ENCODE results near the gene COX10. TPM values are rescaled to one million over a fixed set of nuclear protein-coding genes. Genes with fewer than 3 reads are reported as not detected.

COX10 gene
- polyA plus RNA-seq, 3 donors from 2014 or later: 15.5 to 18.6 (median 16.8) TPM

DNA sequence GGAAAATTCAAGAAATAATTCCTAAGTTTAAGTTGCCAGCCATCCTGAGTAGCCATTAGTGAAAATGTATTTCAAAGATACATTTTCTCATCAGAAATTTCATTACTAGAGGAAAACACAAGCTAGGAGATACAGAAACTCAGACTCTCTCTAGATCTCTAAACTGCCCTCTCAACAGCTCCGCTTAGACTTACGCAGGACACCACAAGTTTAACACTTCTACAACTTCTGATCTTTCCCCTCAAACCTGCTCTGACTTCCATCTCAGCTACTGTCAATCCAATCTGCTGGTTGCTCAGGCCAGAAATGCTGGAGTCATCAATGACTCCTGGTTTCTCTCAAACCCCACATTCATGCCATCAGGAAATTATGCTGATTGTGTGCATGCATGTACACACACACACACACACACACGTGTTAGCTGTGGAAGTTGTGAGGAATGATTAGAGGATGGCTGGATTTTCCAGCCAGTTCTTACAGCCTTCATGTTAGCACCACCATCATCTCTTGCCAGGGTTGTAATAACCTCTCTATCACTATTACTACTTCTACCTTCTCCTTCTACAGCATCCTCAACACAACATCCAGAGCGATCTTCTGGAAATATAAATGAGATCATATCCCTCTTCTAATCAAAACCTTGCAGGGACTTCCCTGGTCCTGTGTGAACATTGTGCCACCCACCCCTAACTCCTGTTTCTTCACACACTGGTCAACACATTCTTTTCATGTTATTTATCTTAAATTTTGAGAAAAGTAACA is 47.1 kb downstream of the COX10 start:
- peak in 1 of 3 donors; percentile 18 for DNase-seq
- H3K4me1 Mint-ChIP-seq: peaks cover 41 to 53% of the 10 kb centered on the region in 2 donors
- peak overlapping the region in 3 of 5 donors; percentile 32 to 86 (median 80) for H3K4me3 Mint-ChIP-seq
- H3K9me3 Mint-ChIP-seq: no peaks in the 10 kb centered on the region
- H3K36me3 Mint-ChIP-seq: no peaks in the 10 kb centered on the region
- peak overlapping the region in 4 of 6 donors; percentile 24 to 69 (median 58) for H3K27ac Mint-ChIP-seq
- H3K27me3 Mint-ChIP-seq (ENCODE audit: low read depth in 3 of 3): peaks cover 0 to 1% (median 0%) of the 10 kb centered on the region in 3 donors

DNA sequence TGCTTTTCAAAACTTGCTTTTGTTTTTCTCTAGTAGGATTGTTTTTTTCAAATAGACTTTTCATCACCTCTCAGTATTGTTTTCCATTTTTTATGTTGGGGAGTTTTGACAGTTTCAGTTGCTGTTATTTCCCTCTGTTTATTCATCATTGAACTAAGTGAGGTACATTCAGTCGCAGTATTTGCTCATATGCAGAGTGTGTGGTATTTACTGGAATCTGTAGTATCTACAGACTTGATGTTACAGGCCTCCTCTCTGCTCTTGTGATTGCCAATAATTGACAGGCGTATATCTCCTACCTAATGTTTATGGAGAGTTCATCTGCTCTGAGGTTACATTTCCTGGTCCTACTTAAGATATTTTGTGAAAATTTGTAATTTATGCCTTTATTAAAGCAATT is 49.6 kb downstream of the COX10 start:
- DNase-seq: no peak
- Mint-ChIP-seq H3K9me3 (no peaks in the 10 kb centered on the region), H3K27ac (peak overlapping the region in 2 of 6 donors; percentile 26 to 57), H3K27me3 (ENCODE audit: low read depth in 3 of 3) (peaks cover 0 to 1% (median 1%) of the 10 kb centered on the region in 3 donors), H3K4me1 (peaks cover 53 to 68% of the 10 kb centered on the region in 2 donors), H3K36me3 (peaks cover 0 to 5% (median 3%) of the 10 kb centered on the region in 3 donors), H3K4me3 (no peak overlapping the region)

DNA sequence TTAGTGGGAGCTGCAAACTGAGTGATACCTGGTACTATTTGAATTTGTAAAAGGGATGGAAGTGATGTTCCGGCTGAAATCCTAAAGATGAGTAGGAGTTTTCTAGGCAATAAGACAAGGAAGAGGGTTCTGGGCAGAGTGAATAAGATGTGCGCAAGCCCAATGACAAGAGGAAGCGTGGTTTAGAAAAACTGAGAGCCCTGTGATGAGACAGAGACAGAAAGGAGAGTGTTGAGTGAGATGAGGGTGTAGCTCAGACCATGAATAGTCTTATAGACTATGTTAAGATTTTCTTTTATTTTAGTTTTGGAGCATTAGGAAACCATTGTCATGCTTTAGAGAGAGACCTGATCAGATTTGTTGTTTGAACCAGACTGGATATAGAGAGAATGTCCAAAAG is 50.2 kb downstream of the COX10 start:
- peaks cover 0 to 5% (median 3%) of the 10 kb centered on the region in 3 donors for H3K36me3 Mint-ChIP-seq
- no peak for DNase-seq
- peaks cover 59 to 73% of the 10 kb centered on the region in 2 donors for H3K4me1 Mint-ChIP-seq
- H3K27me3 Mint-ChIP-seq (ENCODE audit: low read depth in 3 of 3): peaks cover 0 to 1% (median 1%) of the 10 kb centered on the region in 3 donors
- no peaks in the 10 kb centered on the region for H3K9me3 Mint-ChIP-seq
- peak overlapping the region; percentile 14 to 78 (median 56) for H3K27ac Mint-ChIP-seq
- H3K4me3 Mint-ChIP-seq: peak overlapping the region in 2 of 5 donors; percentile 18 to 29

DNA sequence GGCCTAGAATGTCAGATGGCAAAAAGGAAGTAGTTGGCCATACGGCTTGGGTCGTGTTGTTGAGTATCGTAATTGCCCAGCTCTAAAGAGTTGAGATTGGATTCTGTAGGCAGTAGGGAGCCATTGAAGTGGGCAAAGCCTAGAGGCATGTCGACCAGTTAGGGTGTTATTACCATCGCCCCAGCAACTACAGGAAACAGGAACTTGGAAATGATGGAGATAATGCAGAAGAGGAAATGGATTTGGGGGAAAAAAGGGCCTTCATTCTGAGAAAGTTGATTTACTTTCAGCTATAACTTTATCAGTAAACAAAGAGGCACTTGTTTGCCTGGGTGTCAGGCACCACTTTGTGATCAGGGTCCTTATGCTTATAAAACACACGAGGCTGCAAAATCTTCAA is 52.6 kb downstream of the COX10 start:
- H3K27ac Mint-ChIP-seq: peak overlapping the region in 1 of 6 donors; percentile 2
- DNase-seq: no peak
- peaks cover 41 to 55% of the 10 kb centered on the region in 2 donors for H3K4me1 Mint-ChIP-seq
- peaks cover 0 to 1% (median 0%) of the 10 kb centered on the region in 3 donors for H3K27me3 Mint-ChIP-seq (ENCODE audit: low read depth in 3 of 3)
- peaks cover 0 to 5% (median 3%) of the 10 kb centered on the region in 3 donors for H3K36me3 Mint-ChIP-seq
- H3K4me3 Mint-ChIP-seq: no peak overlapping the region
- no peaks in the 10 kb centered on the region for H3K9me3 Mint-ChIP-seq

DNA sequence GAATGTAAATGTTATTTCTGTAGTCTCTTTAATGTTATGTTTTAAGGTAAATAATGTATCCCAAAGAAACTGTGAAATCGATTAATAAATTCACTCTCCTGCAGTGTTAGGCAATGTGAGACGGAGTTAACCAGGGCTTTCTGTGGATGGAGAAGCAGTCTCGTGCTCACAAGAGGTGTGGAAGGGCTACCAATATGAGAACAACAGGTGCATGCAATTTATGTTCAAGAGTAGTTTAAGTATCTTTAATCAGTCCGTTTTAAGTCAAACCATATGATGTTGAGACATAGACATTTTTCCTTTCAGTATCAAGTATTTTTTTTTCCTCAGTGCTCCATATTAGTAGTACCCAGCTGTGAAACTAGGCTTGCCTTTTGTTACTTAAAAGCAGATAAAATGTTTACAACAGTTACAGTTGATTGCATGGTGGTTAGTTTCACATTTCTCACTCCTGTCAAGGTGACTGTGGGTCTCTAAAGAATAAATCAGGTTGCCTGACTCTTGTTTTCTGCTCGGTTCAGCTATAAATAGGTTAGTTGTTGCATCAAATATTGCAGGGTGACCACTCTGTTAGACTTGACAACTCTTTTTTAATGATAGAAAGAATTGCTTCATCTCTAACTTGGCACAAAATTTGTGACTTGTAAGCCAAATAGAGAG is 54.4 kb downstream of the COX10 start:
- peak overlapping the region in 5 of 6 donors; percentile 15 to 46 (median 28) for H3K27ac Mint-ChIP-seq
- peak in 1 of 3 donors; percentile 16 for DNase-seq
- no peaks in the 10 kb centered on the region for H3K9me3 Mint-ChIP-seq
- peaks cover 0 to 5% (median 3%) of the 10 kb centered on the region in 3 donors for H3K36me3 Mint-ChIP-seq
- H3K4me3 Mint-ChIP-seq: no peak overlapping the region
- peaks cover 38 to 44% of the 10 kb centered on the region in 2 donors for H3K4me1 Mint-ChIP-seq
- peaks cover 0 to 1% (median 0%) of the 10 kb centered on the region in 3 donors for H3K27me3 Mint-ChIP-seq (ENCODE audit: low read depth in 3 of 3)

DNA sequence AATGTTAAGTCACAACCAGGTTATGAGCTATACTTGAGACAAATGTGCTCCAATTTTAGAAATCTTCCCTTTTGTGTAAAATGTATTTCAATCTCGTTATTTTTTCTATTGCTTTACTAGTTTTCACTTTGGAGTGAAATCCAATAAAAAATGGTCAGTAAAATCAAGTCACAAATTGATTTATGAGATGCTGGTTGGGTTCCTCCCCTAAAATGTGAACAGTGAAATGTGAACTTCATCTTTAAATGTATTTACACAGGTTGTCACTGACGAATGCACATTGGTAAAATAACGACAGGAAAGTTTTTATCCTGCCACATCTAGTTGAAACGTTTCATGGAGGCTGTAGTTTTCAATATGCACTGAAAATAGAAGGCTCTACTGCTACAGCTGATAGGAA is 55.5 kb downstream of the COX10 start:
- H3K4me3 Mint-ChIP-seq: no peak overlapping the region
- no peaks in the 10 kb centered on the region for H3K9me3 Mint-ChIP-seq
- no peak for DNase-seq
- H3K36me3 Mint-ChIP-seq: peaks cover 0 to 5% (median 3%) of the 10 kb centered on the region in 3 donors
- peak overlapping the region in 1 of 6 donors; percentile 21 for H3K27ac Mint-ChIP-seq
- H3K4me1 Mint-ChIP-seq: peaks cover 27 to 33% of the 10 kb centered on the region in 2 donors
- peaks cover 0 to 1% (median 0%) of the 10 kb centered on the region in 3 donors for H3K27me3 Mint-ChIP-seq (ENCODE audit: low read depth in 3 of 3)

DNA sequence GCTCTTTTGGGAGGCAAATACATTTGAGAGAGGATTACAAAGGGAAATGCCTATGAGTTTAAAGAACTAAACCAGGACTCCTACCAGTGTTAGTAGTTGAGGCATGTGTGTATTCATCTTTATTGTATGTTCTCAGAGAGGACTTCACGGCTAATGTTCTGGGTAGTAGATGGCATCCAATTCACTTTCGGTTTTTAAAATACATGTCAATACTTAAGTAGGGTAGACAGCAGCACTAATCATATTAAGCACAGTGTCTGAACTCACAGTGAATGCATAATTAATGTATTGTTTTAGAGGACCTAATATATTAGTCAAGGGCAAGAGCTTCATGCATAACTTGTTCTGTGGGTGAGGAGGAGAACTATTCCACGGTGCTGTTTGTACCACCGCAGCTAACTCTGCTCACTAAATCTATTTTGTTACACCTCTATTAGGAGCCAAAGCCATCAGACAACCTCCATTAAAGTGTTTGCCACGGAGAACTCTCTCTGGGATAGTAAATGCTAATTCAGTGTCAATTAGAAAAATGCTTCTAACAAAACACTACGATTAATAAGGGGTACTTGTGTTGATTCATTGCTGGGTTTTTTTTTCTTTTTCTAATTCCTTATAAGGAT is 56.3 kb downstream of the COX10 start:
- no peak for DNase-seq
- H3K4me3 Mint-ChIP-seq: peak overlapping the region in 1 of 5 donors; percentile 24
- peaks cover 21 to 27% of the 10 kb centered on the region in 2 donors for H3K4me1 Mint-ChIP-seq

DNA sequence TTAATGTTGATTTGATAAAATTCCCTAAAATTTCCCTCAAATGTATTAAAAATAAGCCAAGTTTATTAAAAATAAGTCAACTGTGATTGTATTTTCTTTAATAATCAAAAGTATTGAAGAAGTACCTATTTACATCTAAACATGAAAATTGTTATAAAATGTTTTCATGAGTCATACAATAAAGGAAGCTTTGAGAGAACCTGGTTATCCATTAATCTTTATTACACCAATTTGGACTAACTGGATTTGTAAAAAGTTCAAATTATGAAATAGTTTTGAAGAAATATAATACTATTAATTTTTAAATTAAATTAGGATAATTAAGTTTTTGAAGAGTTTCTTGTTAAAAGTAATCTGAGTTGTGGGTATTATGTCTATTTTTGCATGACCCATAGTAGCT is 63.8 kb downstream of the COX10 start:
- no peak overlapping the region for H3K4me3 Mint-ChIP-seq
- DNase-seq: no peak
- H3K9me3 Mint-ChIP-seq: no peaks in the 10 kb centered on the region
- H3K27ac Mint-ChIP-seq: no peak overlapping the region
- H3K4me1 Mint-ChIP-seq: no peaks in the 10 kb centered on the region
- H3K36me3 Mint-ChIP-seq: no peaks in the 10 kb centered on the region
- no peaks in the 10 kb centered on the region for H3K27me3 Mint-ChIP-seq (ENCODE audit: low read depth in 3 of 3)

More for the DNA sequence above, 56.3 kb downstream of the COX10 start:
- Mint-ChIP-seq H3K27me3 (ENCODE audit: low read depth in 3 of 3) (peaks cover 0 to 1% (median 0%) of the 10 kb centered on the region in 3 donors), H3K36me3 (peaks cover 0 to 5% (median 3%) of the 10 kb centered on the region in 3 donors), H3K9me3 (no peaks in the 10 kb centered on the region), H3K27ac (no peak overlapping the region)

DNA sequence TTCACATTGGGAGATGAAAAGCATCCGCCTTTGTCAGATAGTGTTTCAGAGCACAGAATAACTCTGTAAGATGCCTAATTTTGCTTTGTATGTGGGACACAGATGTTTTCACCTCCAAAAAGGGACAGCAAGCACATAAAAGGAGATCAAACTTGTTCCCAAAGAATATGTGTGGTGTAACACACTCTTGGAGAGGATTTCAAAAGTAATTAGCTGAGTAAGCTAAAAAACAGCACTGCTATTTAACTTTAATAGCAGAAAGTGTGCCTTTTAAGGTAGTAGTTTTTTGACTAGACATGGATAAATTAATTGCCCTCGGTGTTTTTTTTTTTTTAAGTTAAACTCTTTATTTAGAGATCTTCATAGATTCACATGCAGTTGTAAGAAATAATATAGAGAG is 65.2 kb downstream of the COX10 start:
- Mint-ChIP-seq H3K27me3 (ENCODE audit: low read depth in 3 of 3) (no peaks in the 10 kb centered on the region), H3K36me3 (no peaks in the 10 kb centered on the region), H3K27ac (no peak overlapping the region), H3K4me3 (no peak overlapping the region), H3K9me3 (no peaks in the 10 kb centered on the region), H3K4me1 (no peaks in the 10 kb centered on the region)
- no peak for DNase-seq

DNA sequence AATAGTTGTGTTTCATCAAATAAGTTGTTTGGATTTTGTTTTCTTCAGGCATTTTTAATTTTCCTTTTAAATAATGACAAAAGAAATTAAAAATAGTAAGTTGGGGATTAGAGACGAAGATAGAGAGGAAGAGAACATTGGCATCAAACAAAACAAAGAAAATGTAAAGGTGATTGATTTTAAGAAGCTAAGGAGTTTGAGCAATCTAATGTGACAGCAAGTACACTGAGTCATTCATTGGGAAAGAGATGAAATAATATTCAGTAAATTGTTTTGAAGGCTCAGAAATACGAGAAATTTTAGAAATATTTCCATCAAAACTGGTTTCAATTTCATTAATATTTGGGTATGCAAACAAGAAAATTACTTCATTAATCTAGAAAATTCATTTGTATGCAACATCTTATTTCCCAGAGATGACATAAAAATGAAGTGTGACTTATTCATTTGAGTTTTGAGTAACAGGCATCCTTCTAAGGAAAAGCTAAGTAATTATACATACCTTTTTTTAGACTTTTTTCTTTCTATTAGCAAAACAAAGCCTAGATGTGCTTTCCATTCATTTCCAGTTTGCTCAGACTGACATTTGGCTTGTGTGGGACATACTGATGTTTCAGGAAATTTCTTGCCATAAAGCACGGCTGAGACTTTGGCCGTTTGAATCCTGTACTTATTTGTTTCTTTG is 66.7 kb downstream of the COX10 start:
- no peak overlapping the region for H3K4me3 Mint-ChIP-seq
- no peaks in the 10 kb centered on the region for H3K9me3 Mint-ChIP-seq
- peaks cover 0 to 1% (median 0%) of the 10 kb centered on the region in 3 donors for H3K27me3 Mint-ChIP-seq (ENCODE audit: low read depth in 3 of 3)
- H3K4me1 Mint-ChIP-seq: no peaks in the 10 kb centered on the region
- DNase-seq: no peak
- H3K36me3 Mint-ChIP-seq: no peaks in the 10 kb centered on the region
- no peak overlapping the region for H3K27ac Mint-ChIP-seq

DNA sequence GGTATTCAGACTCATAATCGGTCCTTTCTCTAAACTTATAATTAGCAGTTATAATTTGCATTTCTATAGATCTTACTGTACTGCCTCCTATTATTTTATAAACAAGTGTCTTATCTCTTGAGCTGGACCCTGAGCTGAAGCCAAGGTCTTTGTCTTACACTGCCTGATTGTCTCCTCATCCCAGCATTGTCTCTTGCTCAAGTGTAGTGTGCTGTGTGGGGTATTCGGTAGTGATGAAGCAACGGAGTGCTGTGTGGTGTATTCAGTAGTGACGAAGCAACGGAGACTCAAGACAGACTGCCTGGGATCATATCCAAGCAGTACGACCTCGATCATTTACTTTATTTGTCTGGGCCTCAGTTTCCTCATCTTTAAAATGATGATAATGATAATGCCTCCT is 69.3 kb downstream of the COX10 start:
- no peak overlapping the region for H3K4me3 Mint-ChIP-seq
- peaks cover 0 to 1% (median 0%) of the 10 kb centered on the region in 3 donors for H3K27me3 Mint-ChIP-seq (ENCODE audit: low read depth in 3 of 3)
- H3K27ac Mint-ChIP-seq: no peak overlapping the region
- peaks cover under 1 to 3% of the 10 kb centered on the region in 2 donors for H3K4me1 Mint-ChIP-seq
- no peak for DNase-seq
- H3K36me3 Mint-ChIP-seq: no peaks in the 10 kb centered on the region
- no peaks in the 10 kb centered on the region for H3K9me3 Mint-ChIP-seq

DNA sequence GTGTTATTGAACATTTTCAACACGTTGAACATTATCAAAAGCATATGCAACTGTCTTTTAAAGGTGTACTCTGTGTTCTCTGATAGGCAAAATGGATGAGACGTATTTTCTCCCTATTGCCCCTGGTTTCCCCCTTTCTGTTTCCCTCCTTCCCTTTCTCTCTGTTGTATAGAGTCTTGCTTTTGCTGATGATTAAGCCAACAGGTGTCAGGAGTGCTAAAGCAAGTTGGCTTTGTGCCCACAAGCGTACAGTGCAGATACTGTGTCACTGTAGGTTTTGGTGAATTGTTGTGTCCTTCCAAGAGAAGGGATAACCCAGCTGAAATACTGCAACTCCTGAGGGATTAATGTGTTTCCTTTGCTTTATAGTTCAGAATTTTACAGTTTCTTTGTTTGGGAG is 74.4 kb downstream of the COX10 start:
- no peak for DNase-seq
- H3K4me3 Mint-ChIP-seq: no peak overlapping the region
- H3K27me3 Mint-ChIP-seq (ENCODE audit: low read depth in 3 of 3): peaks cover 0 to 1% (median 0%) of the 10 kb centered on the region in 3 donors
- H3K4me1 Mint-ChIP-seq: peaks cover 1 to 13% of the 10 kb centered on the region in 2 donors
- H3K9me3 Mint-ChIP-seq: no peaks in the 10 kb centered on the region
- H3K27ac Mint-ChIP-seq: peak overlapping the region in 1 of 6 donors; percentile 8
- peaks cover 0 to 6% (median 0%) of the 10 kb centered on the region in 3 donors for H3K36me3 Mint-ChIP-seq

DNA sequence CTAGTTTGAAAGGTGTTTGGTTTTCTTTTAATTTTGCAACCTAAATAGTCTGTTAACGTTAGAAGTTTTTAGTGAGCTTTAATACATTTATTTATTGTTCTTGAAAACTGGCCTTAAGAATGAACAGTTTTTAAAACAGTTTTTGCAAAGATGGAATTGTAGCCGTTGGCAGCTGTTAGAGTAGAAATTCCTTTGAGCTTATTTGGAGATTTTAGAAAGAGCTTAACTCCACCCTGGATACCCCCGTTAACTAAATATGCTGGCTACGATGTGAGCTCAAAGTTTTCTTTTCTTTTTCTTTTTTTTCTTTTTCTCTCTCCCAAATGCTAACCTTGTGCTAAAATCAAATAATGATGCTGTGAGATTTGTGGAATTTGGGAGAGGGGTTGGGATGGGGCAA is 75.2 kb downstream of the COX10 start:
- peaks cover 1 to 16% of the 10 kb centered on the region in 2 donors for H3K4me1 Mint-ChIP-seq

More for the DNA sequence above, 75.2 kb downstream of the COX10 start:
- Mint-ChIP-seq H3K36me3 (peaks cover 0 to 6% (median 0%) of the 10 kb centered on the region in 3 donors), H3K9me3 (no peaks in the 10 kb centered on the region), H3K27me3 (ENCODE audit: low read depth in 3 of 3) (peaks cover 0 to 1% (median 0%) of the 10 kb centered on the region in 3 donors), H3K27ac (no peak overlapping the region), H3K4me3 (no peak overlapping the region)
- no peak for DNase-seq
